Measurements from ENCODE around the gene TFB1M.
"Not testable (repeated sequence)": the region's sequence is repeated elsewhere in the genome, so short reads cannot be mapped to it uniquely, and the experiment has no call there.

TFB1M gene

DNA sequence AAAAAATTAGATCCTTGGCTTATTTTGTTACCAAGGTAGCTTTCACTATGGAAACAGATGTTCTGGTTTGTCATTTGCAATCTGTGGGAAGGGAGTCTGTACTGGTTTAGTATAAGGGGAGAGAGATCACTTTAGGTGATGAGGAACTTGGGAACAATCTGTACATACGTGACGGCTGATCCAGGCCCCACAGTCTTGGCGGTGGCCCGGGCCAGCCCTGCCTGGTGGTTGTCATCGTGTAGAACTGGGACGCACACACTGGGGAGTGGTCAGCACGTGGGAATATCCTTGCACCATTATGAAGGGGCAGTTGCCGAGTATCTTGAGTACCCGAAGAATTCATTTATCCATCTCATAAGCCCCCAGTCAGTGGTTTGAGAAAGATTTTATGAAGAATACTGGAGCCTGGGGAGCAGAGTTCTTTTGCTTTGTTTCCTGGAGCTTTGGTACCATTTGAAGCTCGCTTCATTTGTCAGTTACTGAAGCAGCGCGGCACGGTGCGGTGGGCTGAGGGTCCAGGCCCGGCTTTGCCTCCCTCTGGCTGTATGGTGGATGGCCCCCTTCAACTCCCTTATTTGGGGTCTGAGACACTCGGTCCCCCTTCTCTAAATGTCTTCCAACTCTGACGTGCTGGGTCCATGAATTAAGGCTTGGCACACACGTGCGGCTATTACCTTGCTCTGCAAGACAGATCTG, 73.2 kb downstream of the TFB1M start:
- DNase-seq (ENCODE audit: low read depth in 2 of 2) = no peak

GRCh38 chr6:155237613-155238012, 76.7 kb downstream of the TFB1M start:
- no peak for DNase-seq (ENCODE audit: low read depth in 2 of 2)

GRCh38 chr6:155235087-155235486, 79.2 kb downstream of the TFB1M start:
- DNase-seq (ENCODE audit: low read depth in 2 of 2) = no peak

GRCh38 chr6:155234687-155235086, 79.6 kb downstream of the TFB1M start:
- no peak for DNase-seq (ENCODE audit: low read depth in 2 of 2)

GRCh38 chr6:155234167-155234566, 80.1 kb downstream of the TFB1M start:
- no peak for DNase-seq (ENCODE audit: low read depth in 2 of 2)

GRCh38 chr6:155232848-155233247, 81.4 kb downstream of the TFB1M start:
- DNase-seq (ENCODE audit: low read depth in 2 of 2) = no peak

DNA sequence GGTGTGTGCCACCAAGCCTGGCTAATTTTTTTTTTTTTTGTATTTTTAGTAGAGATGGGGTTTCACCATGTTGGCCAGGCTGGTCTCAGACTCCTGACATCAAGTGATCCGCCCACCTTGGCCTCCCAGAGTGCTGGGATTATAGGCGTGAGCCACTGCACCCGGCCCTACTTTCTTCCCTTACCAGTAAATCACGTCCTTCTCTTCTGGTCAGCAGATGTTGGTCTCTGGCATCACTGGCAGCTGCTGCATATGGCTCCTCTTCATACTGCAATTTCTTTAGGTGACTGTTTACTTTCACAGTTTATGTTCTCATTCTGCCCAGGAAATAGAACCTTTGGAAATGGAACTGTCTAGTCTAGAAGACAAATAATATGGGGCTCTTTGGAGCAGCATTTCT, 83.3 kb downstream of the TFB1M start:
- DNase-seq (ENCODE audit: low read depth in 2 of 2) = not testable (repeated sequence)

DNA sequence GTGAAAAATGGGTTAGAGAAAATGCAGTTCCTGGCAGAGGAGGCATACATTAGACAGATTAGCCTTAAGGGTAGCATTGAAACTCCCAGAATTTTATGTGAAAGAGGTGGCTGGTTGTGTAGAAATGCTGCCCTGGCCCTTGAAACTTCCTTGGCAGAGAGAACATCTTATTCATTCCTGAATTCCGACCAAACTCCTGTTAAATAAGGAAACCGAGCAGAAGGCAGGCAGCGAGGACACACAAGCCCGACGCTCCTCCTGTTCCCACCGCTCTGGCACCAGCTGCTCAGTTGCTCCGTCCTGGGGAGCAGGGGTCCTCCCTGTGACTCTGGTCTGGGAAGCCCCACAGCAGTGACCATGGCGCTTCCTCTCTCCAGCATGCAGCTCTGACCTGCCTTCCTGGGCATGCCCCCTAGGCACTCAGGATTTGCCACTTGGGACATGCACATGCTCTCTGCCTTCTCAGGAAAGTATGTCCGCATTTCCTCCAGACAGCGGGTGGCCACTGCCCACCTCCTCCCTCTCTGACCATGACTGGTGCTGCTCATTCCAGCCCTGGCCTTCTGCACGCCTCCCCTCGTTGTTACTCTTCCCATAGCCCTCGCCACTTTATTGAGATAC, 85.6 kb downstream of the TFB1M start:
- DNase-seq (ENCODE audit: low read depth in 2 of 2) = no peak

GRCh38 chr6:155227046-155227445, 87.2 kb downstream of the TFB1M start:
- no peak for DNase-seq (ENCODE audit: low read depth in 2 of 2)

GRCh38 chr6:155224618-155225017, 89.7 kb downstream of the TFB1M start:
- DNase-seq (ENCODE audit: low read depth in 2 of 2) = no peak

DNA sequence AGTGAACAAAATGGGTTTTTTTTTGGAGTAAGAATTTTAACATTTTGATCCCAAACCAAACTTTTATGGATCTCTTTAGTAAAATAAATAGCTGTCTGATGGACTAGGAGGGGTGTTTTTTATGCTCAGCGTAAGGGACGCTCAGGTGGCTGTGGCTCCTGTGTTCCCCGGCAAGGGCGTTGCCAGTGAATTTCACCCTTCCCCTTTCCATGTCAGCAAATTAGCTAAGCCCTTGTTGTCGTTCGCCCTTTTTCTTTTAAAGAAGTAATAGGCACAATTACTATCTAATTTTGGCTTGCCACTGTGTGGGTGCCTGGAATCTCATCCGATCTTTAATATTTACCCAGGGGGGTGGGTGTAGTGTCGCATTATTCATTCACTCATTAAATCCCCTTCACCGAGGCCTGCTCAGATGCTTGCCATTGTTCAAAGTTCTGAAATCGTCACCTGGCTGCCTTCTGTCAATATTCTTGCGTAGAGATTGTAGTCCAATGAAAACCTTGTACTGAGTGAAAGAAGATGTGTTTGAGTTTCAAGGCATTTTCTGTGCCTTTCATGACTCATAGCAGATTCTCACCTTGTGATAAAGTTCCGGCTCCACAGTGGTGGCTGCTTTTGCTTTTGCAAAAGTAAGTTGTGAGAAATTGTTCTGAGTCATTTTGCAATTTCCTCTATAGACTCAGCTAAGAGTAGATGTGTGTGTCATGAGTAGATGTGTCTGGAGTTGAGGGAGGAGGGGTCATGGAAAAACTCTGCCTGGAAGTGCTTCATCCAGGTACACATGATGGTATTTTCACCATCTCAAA, 90.4 kb downstream of the TFB1M start:
- peak in 1 of 2 donors; percentile 9 for DNase-seq (ENCODE audit: low read depth in 2 of 2)

DNA sequence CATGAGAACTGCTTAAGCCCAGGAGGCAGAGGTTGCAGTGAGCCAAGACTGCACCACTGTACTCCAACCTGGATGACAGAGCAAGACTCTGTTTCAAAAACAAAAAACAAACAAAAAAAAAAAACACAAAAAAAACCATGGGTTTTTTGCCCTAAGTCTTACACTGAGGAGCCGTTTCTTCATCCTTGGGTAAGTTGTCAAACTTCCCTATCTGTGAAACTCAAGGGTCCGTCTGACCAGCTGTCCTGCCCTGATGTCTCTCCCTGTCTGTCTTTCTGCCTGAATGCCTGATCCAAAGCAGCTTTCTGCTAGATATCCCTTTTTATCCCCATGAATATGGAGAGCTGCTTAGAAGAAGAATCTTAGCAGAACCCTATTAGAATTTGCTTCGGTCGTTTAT, 91.8 kb downstream of the TFB1M start:
- DNase-seq (ENCODE audit: low read depth in 2 of 2) = no peak

GRCh38 chr6:155221086-155221485, 93.2 kb downstream of the TFB1M start:
- no peak for DNase-seq (ENCODE audit: low read depth in 2 of 2)

GRCh38 chr6:155219858-155220301, 94.4 kb downstream of the TFB1M start:
- DNase-seq (ENCODE audit: low read depth in 2 of 2) = no peak

DNA sequence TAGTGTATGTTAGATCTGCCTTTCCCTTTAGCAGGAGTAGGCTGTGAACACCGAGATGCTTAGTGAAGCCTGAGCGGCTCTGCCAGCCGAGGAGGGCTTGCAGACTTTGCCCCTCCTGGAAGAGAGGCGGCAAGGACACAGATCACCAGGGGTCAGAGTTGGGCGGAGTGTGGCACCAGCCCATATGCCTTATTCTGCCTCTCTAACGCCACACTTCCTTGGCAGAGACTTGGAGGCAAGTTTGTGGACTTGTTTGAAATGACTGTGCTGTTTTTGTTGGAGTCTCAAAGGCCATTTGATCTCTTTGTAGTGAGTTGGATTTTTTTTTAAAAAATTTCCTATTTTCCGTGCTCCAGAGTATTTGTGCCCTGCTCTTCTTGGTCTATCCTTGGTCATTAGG, 95.0 kb downstream of the TFB1M start:
- no peak for DNase-seq (ENCODE audit: low read depth in 2 of 2)

DNA sequence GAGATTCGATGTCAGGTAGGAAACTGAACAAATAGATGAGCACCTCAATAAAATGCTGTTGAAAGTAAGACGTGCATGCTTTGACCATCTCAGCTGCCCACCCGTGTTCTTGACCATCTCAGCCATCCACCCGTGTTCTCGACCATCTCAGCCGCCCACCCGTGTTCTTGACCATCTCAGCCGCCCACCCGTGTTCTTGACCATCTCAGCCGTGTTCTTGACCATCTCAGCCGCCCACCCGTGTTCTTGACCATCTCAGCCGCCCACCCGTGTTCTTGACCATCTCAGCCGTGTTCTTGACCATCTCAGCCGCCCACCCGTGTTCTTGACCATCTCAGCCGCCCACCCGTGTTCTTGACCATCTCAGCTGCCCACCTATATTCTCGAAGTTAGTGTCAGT, 95.6 kb downstream of the TFB1M start:
- DNase-seq (ENCODE audit: low read depth in 2 of 2) = not testable (repeated sequence)

DNA sequence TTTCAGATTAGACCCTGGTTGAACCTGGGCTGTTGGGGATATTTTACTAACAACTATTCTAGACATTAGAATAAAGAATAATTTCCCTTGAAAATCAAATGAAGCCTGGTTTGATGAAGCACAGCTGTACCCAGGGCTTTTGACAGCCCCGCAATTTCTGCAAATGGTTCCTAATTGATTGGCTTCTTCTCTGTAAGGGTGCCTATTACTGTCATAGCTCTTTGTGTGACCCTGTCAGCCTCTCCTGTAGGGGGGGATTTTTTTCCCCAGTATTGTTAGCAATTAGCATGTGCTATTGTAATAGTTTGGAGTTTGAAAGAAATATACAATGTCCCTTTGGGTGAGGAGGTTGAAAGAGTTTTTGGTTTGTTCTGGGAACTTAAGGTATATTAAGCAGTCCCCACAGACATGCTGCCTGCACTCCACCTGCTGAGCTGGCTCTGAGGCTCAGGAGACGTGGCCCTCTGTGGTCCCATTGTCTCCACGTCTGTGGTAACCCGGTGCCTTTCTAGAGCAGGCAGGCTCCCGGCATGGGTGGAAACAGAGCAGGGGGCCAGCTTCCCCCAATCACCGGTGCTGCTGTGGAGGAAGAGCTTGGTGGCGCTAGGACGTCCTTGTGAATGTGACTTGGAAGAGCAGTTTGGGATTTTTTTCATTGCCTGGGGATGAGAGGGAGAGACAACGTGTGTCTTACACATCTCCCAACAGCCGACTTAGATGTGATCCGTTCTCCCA, 97.8 kb downstream of the TFB1M start:
- DNase-seq (ENCODE audit: low read depth in 2 of 2) = no peak

GRCh38 chr6:155215906-155216305, 98.4 kb downstream of the TFB1M start:
- DNase-seq (ENCODE audit: low read depth in 2 of 2) = no peak

DNA sequence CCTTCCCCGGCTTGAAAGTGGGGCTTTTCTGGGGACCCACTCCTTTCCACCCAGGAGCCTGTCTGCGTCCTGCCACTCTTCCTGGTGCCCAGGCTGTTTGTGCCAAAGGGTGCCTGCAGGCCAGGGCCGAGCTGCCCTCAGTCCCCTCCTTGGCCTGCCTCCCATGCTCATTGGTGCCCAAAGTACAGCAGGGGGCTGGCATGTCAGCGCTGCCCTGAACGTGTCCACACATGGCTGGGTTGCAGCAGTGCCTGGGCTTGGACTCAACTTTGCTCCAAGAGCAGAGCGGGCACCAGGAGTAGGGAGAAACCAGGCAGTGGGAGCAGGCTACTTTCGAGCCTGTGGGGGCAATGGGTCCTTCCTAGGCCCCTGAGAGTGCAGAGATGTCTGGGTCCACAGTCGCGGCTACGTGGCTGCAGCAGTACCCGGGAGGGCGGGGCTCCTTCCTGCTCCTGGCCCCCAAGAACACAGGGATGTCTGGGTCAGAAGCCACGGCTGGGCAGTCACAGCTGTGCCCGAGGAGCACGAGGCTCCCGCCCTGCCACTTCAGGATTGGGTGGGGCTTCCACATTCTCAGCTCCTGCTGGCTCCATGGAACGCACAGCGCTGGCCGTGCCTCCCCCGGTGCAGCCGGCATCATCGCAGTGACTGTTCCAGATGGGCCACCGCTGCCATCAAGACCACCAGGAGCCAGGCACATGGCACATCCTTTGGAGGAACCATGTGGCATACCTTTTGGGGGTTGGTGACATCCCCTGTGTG, 100.5 kb downstream of the TFB1M start:
- no peak for DNase-seq (ENCODE audit: low read depth in 2 of 2)

DNA sequence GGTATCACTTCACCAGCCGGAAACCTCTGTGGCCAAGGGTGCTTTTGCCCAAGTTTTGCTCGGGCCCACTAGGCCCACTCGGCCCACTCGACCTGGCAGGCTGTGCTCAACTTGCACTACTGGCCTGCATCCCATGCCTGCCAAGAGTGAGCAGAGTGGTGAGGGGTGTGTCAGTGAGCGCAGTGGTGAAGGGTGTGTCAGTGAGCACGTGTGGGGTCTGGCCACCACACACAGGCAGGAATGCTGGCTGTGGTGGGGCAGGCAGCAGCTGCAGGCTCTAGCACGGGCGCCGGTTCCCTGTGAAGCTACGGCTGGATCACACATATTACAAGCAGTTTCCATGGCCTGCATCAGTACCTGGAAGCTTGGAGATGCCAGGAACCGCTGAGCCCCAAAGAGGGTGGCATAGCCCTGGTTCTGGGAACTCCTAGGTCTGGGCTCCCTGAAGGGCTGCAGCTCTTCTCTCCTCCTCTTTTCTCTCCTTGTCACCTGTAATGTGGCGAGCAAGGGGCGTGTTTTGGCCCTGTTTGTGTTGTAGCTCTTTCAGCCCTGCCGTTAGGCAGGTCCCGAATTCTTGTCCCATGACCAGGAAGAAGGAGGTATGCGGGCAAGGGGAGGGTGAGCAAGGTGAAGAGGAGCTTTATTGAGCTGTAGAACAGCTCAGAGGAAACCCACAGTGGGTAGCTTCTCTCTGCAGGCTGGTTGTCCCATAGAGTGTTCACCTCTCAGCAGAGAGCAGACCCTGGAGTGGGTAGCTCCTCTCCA, 101.5 kb downstream of the TFB1M start:
- DNase-seq (ENCODE audit: low read depth in 2 of 2) = no peak

DNA sequence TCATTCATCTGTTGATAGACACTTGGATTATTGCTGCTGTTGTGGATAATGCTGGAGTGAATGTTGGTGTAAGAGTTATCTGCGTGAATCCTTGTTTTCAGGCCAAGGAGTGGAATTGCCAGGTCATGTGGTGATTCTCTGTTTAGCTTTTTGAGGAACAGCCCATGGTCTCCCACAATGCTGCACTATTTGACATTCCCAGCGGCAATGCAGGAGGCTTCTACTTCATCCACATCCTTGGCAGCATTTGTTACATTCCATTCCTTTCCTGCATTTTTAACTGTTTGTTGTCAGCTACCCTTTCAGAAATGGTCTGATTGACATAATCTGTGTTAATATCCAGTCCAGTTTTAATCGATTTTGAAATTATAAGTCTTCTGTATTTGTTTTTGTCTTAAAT, 102.2 kb downstream of the TFB1M start:
- DNase-seq (ENCODE audit: low read depth in 2 of 2) = no peak
